ENCODE results near the gene KIF3A.

KIF3A gene

GRCh38 chr5:132772291-132773070 is 35.1 kb upstream of the KIF3A start:
- TF ChIP-seq CTCF (IDR thresholded peaks at IDR 0.05; ENCODE audit: low read depth, low read length): no peak
- peak in 1 of 2 donors; percentile 51 for DNase-seq (ENCODE audit: low read depth in 2 of 2)
- H3K4me3 ChIP-seq (replicated peaks in 1 of 2; ENCODE audit: low read depth in 2 of 2, low read length in 2 of 2): no peak overlapping the region

- no peak overlapping the region for H3K4me3 ChIP-seq (replicated peaks in 1 of 2; ENCODE audit: low read depth in 2 of 2, low read length in 2 of 2)
- no peak for TF ChIP-seq CTCF (IDR thresholded peaks at IDR 0.05; ENCODE audit: low read depth, low read length)
- DNase-seq (ENCODE audit: low read depth in 2 of 2): peak; percentile 40 to 86
Observed at GRCh38 chr5:132771503-132771998, 34.2 kb upstream of the KIF3A start.

- peak; percentile 38 to 61 for DNase-seq (ENCODE audit: low read depth in 2 of 2)
- no peak overlapping the region for H3K4me3 ChIP-seq (replicated peaks in 1 of 2; ENCODE audit: low read depth in 2 of 2, low read length in 2 of 2)
- no peak for TF ChIP-seq CTCF (IDR thresholded peaks at IDR 0.05; ENCODE audit: low read depth, low read length)
Observed at GRCh38 chr5:132770476-132771159, 33.3 kb upstream of the KIF3A start.

- no peak for TF ChIP-seq CTCF (IDR thresholded peaks at IDR 0.05; ENCODE audit: low read depth, low read length)
- no peak for DNase-seq (ENCODE audit: low read depth in 2 of 2)
- H3K4me3 ChIP-seq (replicated peaks in 1 of 2; ENCODE audit: low read depth in 2 of 2, low read length in 2 of 2): no peak overlapping the region
Observed at GRCh38 chr5:132768485-132768868, 31.1 kb upstream of the KIF3A start.

- H3K4me3 ChIP-seq (replicated peaks in 1 of 2; ENCODE audit: low read depth in 2 of 2, low read length in 2 of 2): no peak overlapping the region
- DNase-seq (ENCODE audit: low read depth in 2 of 2): no peak
- no peak for TF ChIP-seq CTCF (IDR thresholded peaks at IDR 0.05; ENCODE audit: low read depth, low read length)
Observed at GRCh38 chr5:132767150-132767549, 29.8 kb upstream of the KIF3A start.

- no peak overlapping the region for H3K4me3 ChIP-seq (replicated peaks in 1 of 2; ENCODE audit: low read depth in 2 of 2, low read length in 2 of 2)
- no peak for TF ChIP-seq CTCF (IDR thresholded peaks at IDR 0.05; ENCODE audit: low read depth, low read length)
- no peak for DNase-seq (ENCODE audit: low read depth in 2 of 2)
Observed at GRCh38 chr5:132766806-132767055, 29.4 kb upstream of the KIF3A start.

Measured in cardiac fibroblast (primary cell).